ENCODE data around the gene MED13. TPM values are rescaled to one million over a fixed set of nuclear protein-coding genes. Genes with fewer than 3 reads are reported as not detected.

The MED13 gene
- total RNA-seq, 6 experiments from 2014 or later = 29.0 to 40.5 (median 33.6) TPM

DNA sequence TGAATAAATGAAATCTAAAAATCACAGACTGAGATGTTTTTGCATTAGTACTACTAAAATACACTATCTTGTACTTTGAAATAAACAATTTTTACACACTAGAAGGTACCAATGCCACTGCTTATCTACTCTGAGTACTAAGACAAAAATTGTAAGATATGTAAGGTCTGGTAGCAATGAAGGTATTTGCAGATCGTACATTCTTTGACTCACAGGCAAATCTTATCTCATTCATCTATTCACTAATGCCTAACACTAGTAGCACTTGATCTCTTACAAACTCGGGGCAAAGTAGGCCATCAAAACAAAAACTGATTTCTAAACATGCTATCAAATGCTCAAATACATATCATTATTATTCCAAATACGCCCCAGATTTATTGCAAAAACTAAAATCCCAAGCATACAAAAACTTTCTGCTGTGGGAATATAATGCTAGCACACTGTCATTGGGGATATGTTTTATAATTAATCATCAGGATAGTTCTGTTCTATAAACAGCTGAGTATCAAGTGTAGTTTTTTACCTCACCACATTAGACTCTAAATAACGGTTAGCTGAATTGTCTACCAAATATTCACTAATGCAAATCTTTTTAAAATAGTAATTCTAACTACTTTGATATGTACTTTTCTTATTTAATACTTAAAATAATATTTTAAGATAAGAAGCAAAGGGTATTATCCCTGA lies 68.0 kb downstream of the MED13 start:
- no peaks in the 10 kb centered on the region for H3K36me3 Mint-ChIP-seq (ENCODE audit: low read depth)
- DNase-seq = peak; percentile 3
- H3K4me1 Mint-ChIP-seq (ENCODE audit: low read depth) = peaks cover 20% of the 10 kb centered on the region
- H3K27ac Mint-ChIP-seq = peak overlapping the region; percentile 77
- H3K9me3 Mint-ChIP-seq = no peaks in the 10 kb centered on the region
- no peak overlapping the region for H3K4me3 Mint-ChIP-seq
- TF ChIP-seq CTCF (IDR thresholded peaks at IDR 0.05) = no peak
- no peaks in the 10 kb centered on the region for H3K27me3 Mint-ChIP-seq (ENCODE audit: insufficient read depth)

- no peaks in the 10 kb centered on the region for H3K4me1 Mint-ChIP-seq (ENCODE audit: low read depth)
- 0 out of 2 replicates have a peak, but pooled peaks cover 5% of the 10 kb centered on the region for H3K36me3 Mint-ChIP-seq (ENCODE audit: low read depth)
- no peak overlapping the region for H3K4me3 Mint-ChIP-seq
- no peak for TF ChIP-seq CTCF (IDR thresholded peaks at IDR 0.05)
- no peaks in the 10 kb centered on the region for H3K27me3 Mint-ChIP-seq (ENCODE audit: insufficient read depth)
- H3K27ac Mint-ChIP-seq = no peak overlapping the region
- no peaks in the 10 kb centered on the region for H3K9me3 Mint-ChIP-seq
- no peak for DNase-seq
Measured at GRCh38 chr17:61989509-61989908, 75.6 kb downstream of the MED13 start.

- no peaks in the 10 kb centered on the region for H3K27me3 Mint-ChIP-seq (ENCODE audit: insufficient read depth)
- no peaks in the 10 kb centered on the region for H3K9me3 Mint-ChIP-seq
- H3K36me3 Mint-ChIP-seq (ENCODE audit: low read depth) = peaks cover 14% of the 10 kb centered on the region
- H3K27ac Mint-ChIP-seq = no peak overlapping the region
- H3K4me1 Mint-ChIP-seq (ENCODE audit: low read depth) = no peaks in the 10 kb centered on the region
- no peak overlapping the region for H3K4me3 Mint-ChIP-seq
- no peak for TF ChIP-seq CTCF (IDR thresholded peaks at IDR 0.05)
- no peak for DNase-seq
Measured at GRCh38 chr17:61986898-61987297, 78.2 kb downstream of the MED13 start.

DNA sequence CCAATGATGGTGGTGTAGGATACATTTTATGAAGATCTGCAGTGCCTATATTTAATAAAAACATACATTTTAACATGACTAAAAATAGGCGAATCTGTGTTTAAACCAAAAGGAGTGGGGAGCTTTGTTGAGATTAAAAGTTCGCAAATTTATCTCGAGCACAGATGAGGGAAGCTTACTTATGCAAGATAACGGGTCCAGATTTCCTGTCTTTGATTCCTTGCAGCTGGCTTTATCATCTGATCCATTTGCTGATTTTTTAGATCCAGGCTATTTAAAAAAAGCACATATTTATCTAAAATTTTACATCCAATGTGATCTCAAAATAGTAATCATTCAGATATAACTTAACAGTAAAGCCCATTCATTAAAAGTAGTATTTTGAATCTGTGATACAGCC lies 80.3 kb downstream of the MED13 start:
- Mint-ChIP-seq H3K4me3 (no peak overlapping the region), H3K4me1 (ENCODE audit: low read depth) (peaks cover 7% of the 10 kb centered on the region), H3K9me3 (no peaks in the 10 kb centered on the region), H3K36me3 (ENCODE audit: low read depth) (peaks cover 26% of the 10 kb centered on the region), H3K27me3 (ENCODE audit: insufficient read depth) (no peaks in the 10 kb centered on the region), H3K27ac (no peak overlapping the region)
- no peak for DNase-seq
- TF ChIP-seq CTCF (IDR thresholded peaks at IDR 0.05) = no peak

DNA sequence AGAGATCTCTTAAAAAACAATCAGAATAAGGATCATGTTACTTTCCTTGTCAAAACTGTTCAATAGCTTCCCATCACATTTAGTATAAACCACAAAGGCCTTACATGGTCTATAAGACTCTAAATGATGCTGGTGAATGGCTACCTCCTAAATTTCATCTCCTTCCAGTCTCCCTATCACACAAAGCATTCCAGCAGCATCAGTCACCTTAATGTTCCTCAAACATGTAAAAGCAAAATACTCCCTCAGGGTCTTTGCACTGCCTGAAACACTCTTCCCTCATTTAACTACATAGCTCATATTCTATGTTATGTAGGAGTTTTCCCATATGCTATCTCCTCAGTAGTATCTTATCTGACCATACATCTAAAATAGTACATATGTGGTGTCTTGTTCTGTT lies 83.8 kb downstream of the MED13 start:
- Mint-ChIP-seq H3K9me3 (no peaks in the 10 kb centered on the region), H3K36me3 (ENCODE audit: low read depth) (peaks cover 38% of the 10 kb centered on the region), H3K27ac (peak overlapping the region; percentile 24; the same call in 1 of the 2 replicates), H3K4me1 (ENCODE audit: low read depth) (peaks cover 7% of the 10 kb centered on the region), H3K4me3 (no peak overlapping the region), H3K27me3 (ENCODE audit: insufficient read depth) (peaks cover 2% of the 10 kb centered on the region; the same call in 1 of the 2 replicates)
- TF ChIP-seq CTCF (IDR thresholded peaks at IDR 0.05) = no peak
- DNase-seq = peak; percentile 36
